Psoas muscle (tissue), 8 donors: ENCODE data around the gene PITPNB. TPM values are rescaled to one million over a fixed set of nuclear protein-coding genes. Genes with fewer than 3 reads are reported as not detected.

Experiments
- ATAC-seq, 4 donors: fragments of 200-7000 bp; cut with Tn5 transposase; one replicate each; pipeline ENCODE4 v1.9.1; 2020; ENCODE audit warnings: moderate library complexity in 3 of 4, mild to moderate bottlenecking in 2 of 4
- DNase-seq, 2 donors: peaks; one replicate each; pipeline ENCODE4 v3.0.0-alpha.2; 2020
- H3K27ac ChIP-seq: fragments of 200-600 bp; one replicate; pipeline ENCODE4 v1.8.0; 2022
- H3K27me3 ChIP-seq, 3 donors: fragments of 200-600 bp in 1 of 3; one replicate each; pipeline versions ENCODE4 v1.6.1 to v1.8.0; 2013 to 2022; ENCODE audit warnings: low read length in 2 of 3, mild to moderate bottlenecking in 2 of 3, moderate library complexity in 1 of 3; ENCODE audit not compliant: insufficient read depth in 3 of 3
- H3K36me3 ChIP-seq, 2 donors: fragments of 200-600 bp in 1 of 2; one replicate each; pipeline versions ENCODE4 v1.6.1 to v1.8.0; 2013 to 2022; ENCODE audit warnings: low read depth in 1 of 2, mild to moderate bottlenecking in 1 of 2, moderate library complexity in 1 of 2; ENCODE audit not compliant: insufficient read depth in 1 of 2
- H3K4me1 ChIP-seq: fragments of 200-600 bp; one replicate; pipeline ENCODE4 v1.8.0; 2022
- H3K4me3 ChIP-seq: fragments of 200-600 bp; one replicate; pipeline ENCODE4 v1.8.0; 2022; ENCODE audit warnings: mild to moderate bottlenecking
- H3K9me3 ChIP-seq: fragments of 200-600 bp; one replicate; pipeline ENCODE4 v1.8.0; 2022
- CTCF ChIP-seq: fragments of 200-600 bp; IDR thresholded peaks from one replicate; pipeline ENCODE4 v1.8.0; 2022; ENCODE audit warnings: antibody characterized with exemption
- WGBS, 3 donors: extraction: QIAGEN DNeasy Blood & Tissue Kit; methylation state at CpG; one replicate each; pipeline versions ENCODE4 v1.1.6 to v1.1.7; 2013; 5-methylcytosine and 5-hydroxymethylcytosine counted together
- intact Hi-C, 2 donors: fragments of 100-400 bp; cut with DNase I; formaldehyde crosslinking; loops; one replicate each; pipeline versions ENCODE4 v1.11.0 to v1.14.2; 2022
- polyA plus RNA-seq, 3 donors: library from polyadenylated mRNA; stranded (reverse); fragments of 200-250 nt; gene quantifications; one replicate each; pipeline ENCODE4 v1.2.3, GENCODE V29; 2013
- total RNA-seq, 4 donors: library from RNA; stranded (reverse); fragmentation: NEBNext Ultra II Directional in 2 of 4; extraction: Animal tissue kit (Norgen Biotek cat#: 25700) in 2 of 4; gene quantifications; one replicate each; pipeline versions ENCODE4 v1.2.1 to v1.2.4, GENCODE V29; 2021 to 2023
- donor health status: healthy with polysubstance abuse.
- donor health status: DM: no; HTN: no; CAD: no; lungs with moderate emphysema.
- donor health status: Bipolar disorder and iron deficiency.
- donor health status: healthy.
- donor health status: DM: yes; HTN: yes; CAD: no.
- donor health status: DM: no; HTN: no; CAD: no.
- donor health status: DM: no; HTN: no; CAD: no.
- donor health status: DM: yes; HTN: yes; CAD: no.

Gene PITPNB
- total and polyA plus RNA-seq, 7 donors = 14.8 to 54.5 (median 29.9) TPM

GRCh38 chr22:27827604-27828587, 91.2 kb downstream of the PITPNB start:
- TF ChIP-seq CTCF = no peak
- H3K4me3 ChIP-seq = no peak overlapping the region
- H3K9me3 ChIP-seq = no peaks in the 10 kb centered on the region
- H3K27me3 ChIP-seq = peaks cover 0 to 2% (median 0%) of the 10 kb centered on the region in 3 donors
- 83 to 89% (median 85%) methylated on average over 23 of the region's 23 CpGs for WGBS, 3 donors
- no peak overlapping the region for H3K27ac ChIP-seq
- intact Hi-C loops = loop anchor here in 1 of 2 donors (5.0 kb wide), 1 partner anchor 1071 kb away; no protein-coding TSS in a partner anchor
- no peaks in the 10 kb centered on the region for H3K36me3 ChIP-seq
- no peak for ATAC-seq
- no peaks in the 10 kb centered on the region for H3K4me1 ChIP-seq
- DNase-seq = peak in 1 of 2 donors; percentile 37

- WGBS, 3 donors = 92 to 93% (median 93%) methylated on average over 6 of the region's 6 CpGs
- peak; percentile 20 for TF ChIP-seq CTCF
- Histone ChIP-seq H3K9me3 (no peaks in the 10 kb centered on the region), H3K36me3 (no peaks in the 10 kb centered on the region), H3K27ac (no peak overlapping the region), H3K4me3 (no peak overlapping the region), H3K27me3 (peaks cover 0 to 2% (median 0%) of the 10 kb centered on the region in 3 donors), H3K4me1 (no peaks in the 10 kb centered on the region)
- ATAC-seq = no peak
- no peak for DNase-seq
- intact Hi-C loops = loop anchor here in 1 of 2 donors (5.0 kb wide), 1 partner anchor 1068 kb away; no protein-coding TSS in a partner anchor
These were observed 93.9 kb downstream of the PITPNB start for GRCh38 chr22:27825174-27825573.

- no peak for ATAC-seq
- H3K9me3 ChIP-seq = no peaks in the 10 kb centered on the region
- H3K27me3 ChIP-seq = peaks cover 0 to 2% (median 0%) of the 10 kb centered on the region in 3 donors
- no peak overlapping the region for H3K27ac ChIP-seq
- no peaks in the 10 kb centered on the region for H3K36me3 ChIP-seq
- no peak for DNase-seq
- intact Hi-C loops = no loop called here
- no peaks in the 10 kb centered on the region for H3K4me1 ChIP-seq
- 42 to 100% (median 98%) methylated on average over 1 of the region's 1 CpG for WGBS, 3 donors
- no peak for TF ChIP-seq CTCF
- no peak overlapping the region for H3K4me3 ChIP-seq
These were observed 95.8 kb downstream of the PITPNB start for GRCh38 chr22:27823221-27823620.

- Histone ChIP-seq H3K27ac (no peak overlapping the region), H3K4me1 (no peaks in the 10 kb centered on the region), H3K4me3 (no peak overlapping the region), H3K9me3 (no peaks in the 10 kb centered on the region), H3K27me3 (no peaks in the 10 kb centered on the region), H3K36me3 (no peaks in the 10 kb centered on the region)
- WGBS, 3 donors = 41 to 50% (median 46%) methylated on average over 22 of the region's 22 CpGs
- intact Hi-C loops = no loop called here
- DNase-seq (no peak), ATAC-seq (peak in 2 of 4 donors; percentile 19 to 39)
- no peak for TF ChIP-seq CTCF
These were observed 97.9 kb downstream of the PITPNB start for GRCh38 chr22:27820896-27821866.
